Measurements from ENCODE around the gene MICAL2.

The MICAL2 gene

DNA sequence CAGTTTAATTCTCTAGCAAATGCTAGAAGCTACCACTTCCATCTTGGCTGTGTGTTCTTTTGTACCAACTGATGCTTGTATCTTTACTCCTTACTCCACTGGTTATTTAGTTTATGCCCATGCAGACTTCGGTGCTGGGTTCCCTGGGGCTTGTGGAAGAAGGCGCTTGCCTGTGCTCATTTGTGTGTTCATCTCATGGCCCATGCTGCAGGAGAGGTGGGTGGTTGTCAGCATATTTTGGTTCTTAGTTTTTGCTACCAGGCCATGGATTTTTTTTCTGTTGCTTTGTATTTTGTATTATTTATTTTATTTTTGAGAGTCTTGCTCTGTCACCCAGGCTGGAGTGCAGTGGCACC, 22.4 kb downstream of the MICAL2 start:
- no peak for DNase-seq (ENCODE audit: low read depth, low spot score)
- H3K4me3 ChIP-seq (ENCODE audit: low read depth, low read length) = no peak overlapping the region
- CTCF ChIA-PET = interaction anchor here (0.7 to 1.5 kb wide), 2 partner anchors 10 to 28 kb away, joined by 3 to 5 read pairs; no protein-coding TSS in a partner anchor
- POLR2A ChIA-PET = no interaction called here
- TF ChIP-seq, protein P1, sequence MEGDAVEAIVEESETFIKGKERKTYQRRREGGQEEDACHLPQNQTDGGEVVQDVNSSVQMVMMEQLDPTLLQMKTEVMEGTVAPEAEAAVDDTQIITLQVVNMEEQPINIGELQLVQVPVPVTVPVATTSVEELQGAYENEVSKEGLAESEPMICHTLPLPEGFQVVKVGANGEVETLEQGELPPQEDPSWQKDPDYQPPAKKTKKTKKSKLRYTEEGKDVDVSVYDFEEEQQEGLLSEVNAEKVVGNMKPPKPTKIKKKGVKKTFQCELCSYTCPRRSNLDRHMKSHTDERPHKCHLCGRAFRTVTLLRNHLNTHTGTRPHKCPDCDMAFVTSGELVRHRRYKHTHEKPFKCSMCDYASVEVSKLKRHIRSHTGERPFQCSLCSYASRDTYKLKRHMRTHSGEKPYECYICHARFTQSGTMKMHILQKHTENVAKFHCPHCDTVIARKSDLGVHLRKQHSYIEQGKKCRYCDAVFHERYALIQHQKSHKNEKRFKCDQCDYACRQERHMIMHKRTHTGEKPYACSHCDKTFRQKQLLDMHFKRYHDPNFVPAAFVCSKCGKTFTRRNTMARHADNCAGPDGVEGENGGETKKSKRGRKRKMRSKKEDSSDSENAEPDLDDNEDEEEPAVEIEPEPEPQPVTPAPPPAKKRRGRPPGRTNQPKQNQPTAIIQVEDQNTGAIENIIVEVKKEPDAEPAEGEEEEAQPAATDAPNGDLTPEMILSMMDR (IDR thresholded peaks at IDR 0.05; ENCODE audit: insufficient read depth, low read length, missing control alignments) = no peak

DNA sequence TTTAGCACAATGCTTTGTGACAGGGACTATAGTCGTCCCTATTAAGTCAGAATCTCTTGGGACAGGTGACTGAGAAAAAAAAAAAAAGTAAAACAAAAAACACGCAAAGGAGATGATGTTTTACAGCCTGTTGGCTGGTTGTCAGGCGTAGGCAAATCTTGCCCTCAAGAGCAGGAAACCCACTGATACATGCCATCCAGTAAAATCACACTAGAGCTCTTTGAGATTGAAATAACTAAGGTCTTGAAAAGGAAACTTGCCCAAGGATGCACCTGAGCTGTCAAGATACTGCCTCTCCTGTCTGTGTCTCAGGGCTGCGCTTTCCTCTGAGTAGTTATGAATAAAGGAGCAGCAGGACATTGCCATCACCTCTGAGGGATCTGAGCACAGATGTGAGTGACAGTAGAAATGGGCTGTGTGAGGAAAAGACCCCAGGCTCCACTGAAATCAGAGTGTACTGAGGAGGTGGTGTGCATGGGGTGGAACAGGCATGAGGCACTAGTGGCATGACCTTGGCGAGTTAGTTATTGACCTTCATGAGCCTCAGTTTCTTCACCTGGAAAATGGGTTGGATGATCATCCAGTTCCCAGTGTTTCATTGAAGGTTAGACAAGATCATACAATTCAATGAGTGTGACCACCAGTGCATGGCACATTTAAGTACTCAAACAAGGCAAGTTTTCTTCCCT, 23.3 kb downstream of the MICAL2 start:
- ChIA-PET POLR2A (interaction anchor here (0.7 to 0.9 kb wide), 2 partner anchors 83 to 100 kb away, joined by 3 to 8 read pairs; no protein-coding TSS in a partner anchor), CTCF (interaction anchor here (0.9 to 1.6 kb wide), 5 partner anchors 9 to 103 kb away, joined by 3 to 6 read pairs (median 5); no protein-coding TSS in a partner anchor)
- no peak for DNase-seq (ENCODE audit: low read depth, low spot score)
- TF ChIP-seq, protein P1 (IDR thresholded peaks at IDR 0.05; ENCODE audit: insufficient read depth, low read length, missing control alignments) = no peak
- H3K4me3 ChIP-seq (ENCODE audit: low read depth, low read length) = no peak overlapping the region

DNA sequence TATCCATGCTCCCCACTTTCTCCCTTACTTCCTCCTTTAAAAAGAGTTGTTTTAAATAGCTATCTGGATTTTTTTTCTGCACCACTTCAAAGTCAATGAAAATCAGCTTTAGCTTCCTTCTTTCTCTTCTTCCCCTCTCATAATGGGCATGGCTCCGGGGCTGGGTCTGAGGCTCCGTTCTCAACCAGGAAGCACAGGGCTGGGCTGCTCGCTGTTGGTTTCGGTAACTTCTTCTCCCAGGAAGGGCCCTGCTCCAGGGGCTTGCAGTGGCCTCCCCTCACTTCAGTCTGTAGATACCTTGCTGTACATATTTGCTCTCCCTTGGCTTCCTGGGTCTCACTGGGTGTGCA, 23.8 kb downstream of the MICAL2 start:
- TF ChIP-seq, protein P1 (IDR thresholded peaks at IDR 0.05; ENCODE audit: insufficient read depth, low read length, missing control alignments) = no peak
- ChIA-PET CTCF (interaction anchor here (0.9 to 1.6 kb wide), 6 partner anchors 9 to 103 kb away, joined by 3 to 6 read pairs (median 4); no protein-coding TSS in a partner anchor), POLR2A (interaction anchor here (0.6 kb wide), 1 partner anchor 638 kb away, joined by 3 read pairs; no protein-coding TSS in a partner anchor)
- DNase-seq (ENCODE audit: low read depth, low spot score) = no peak
- no peak overlapping the region for H3K4me3 ChIP-seq (ENCODE audit: low read depth, low read length)

DNA sequence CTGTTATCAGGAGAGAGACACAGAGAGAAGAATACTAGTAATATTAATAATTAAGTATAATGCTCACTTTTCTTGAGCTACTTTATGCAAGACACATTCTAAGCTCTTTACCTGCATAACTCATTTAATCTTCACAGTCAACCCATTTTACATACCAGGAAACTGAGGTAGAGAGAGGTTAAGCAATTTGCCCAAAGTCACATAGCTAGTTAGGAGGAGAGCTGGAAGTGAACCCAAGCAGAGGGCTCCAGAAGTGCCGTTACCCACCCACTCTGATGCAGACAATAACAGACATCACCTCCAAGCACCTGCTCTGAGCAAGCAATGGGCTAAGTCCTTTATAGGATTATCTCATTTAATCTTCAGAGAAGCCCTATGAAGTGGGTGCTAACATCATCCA, 24.8 kb downstream of the MICAL2 start:
- CTCF ChIA-PET = interaction anchor here (1.0 to 2.5 kb wide), 5 partner anchors 11 to 204 kb away, joined by 3 to 7 read pairs (median 5); no protein-coding TSS in a partner anchor
- POLR2A ChIA-PET = interaction anchor here (0.6 to 0.7 kb wide), 2 partner anchors 9 to 153 kb away, joined by 3 read pairs; no protein-coding TSS in a partner anchor
- no peak overlapping the region for H3K4me3 ChIP-seq (ENCODE audit: low read depth, low read length)
- DNase-seq (ENCODE audit: low read depth, low spot score) = no peak
- TF ChIP-seq, protein P1 (IDR thresholded peaks at IDR 0.05; ENCODE audit: insufficient read depth, low read length, missing control alignments) = no peak

DNA sequence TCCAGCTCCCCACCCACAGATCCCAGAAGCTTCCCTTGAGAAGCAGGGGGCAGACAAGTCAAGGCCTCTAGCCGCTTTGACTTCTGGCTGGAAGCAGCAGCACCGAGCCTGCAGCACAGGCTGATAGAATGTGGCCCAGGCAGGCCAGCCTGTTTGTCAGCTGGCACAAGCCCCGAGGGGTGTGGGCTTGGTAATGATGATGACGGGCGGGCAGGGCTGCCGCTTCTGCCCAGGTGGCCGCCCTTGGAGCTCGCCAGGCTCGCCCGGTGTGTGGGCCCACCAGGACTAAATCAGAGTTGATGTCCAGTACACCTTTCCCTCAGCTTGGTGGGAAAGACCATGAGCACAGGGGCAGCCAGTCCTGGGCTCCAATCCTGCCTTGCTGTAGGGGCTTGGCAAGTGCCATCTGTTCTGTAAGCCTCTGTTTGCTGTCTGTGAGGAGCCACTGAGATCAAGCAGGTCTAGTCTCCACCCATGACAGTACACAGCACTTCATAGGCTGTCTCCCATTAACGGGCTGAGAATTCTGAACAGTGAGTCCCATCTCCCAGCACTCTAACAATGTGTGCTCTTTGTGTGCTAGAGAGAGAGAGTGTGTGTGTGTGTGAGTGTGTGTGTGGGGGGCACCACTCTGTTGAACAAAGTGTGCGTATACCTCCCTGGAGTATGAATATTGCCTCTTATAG, 26.8 kb downstream of the MICAL2 start:
- ChIA-PET POLR2A (interaction anchor here (1.0 kb wide), 2 partner anchors 11 to 17 kb away, joined by 3 to 4 read pairs; no protein-coding TSS in a partner anchor), CTCF (interaction anchor here (1.3 to 2.5 kb wide), 3 partner anchors 13 to 99 kb away, joined by 3 to 12 read pairs (median 7); no protein-coding TSS in a partner anchor)

More for the DNA sequence above, 26.8 kb downstream of the MICAL2 start:
- TF ChIP-seq, protein P1 (IDR thresholded peaks at IDR 0.05; ENCODE audit: insufficient read depth, low read length, missing control alignments) = no peak
- no peak overlapping the region for H3K4me3 ChIP-seq (ENCODE audit: low read depth, low read length)
- no peak for DNase-seq (ENCODE audit: low read depth, low spot score)

Measured in AG04449 (cell line).